HG03280 (cell line): ENCODE results near the gene LILRB1.
"Not testable (repeated sequence)": the region's sequence is repeated elsewhere in the genome, so short reads cannot be mapped to it uniquely, and the experiment has no call there.

Experiments
- ATAC-seq: cut with Tn5 transposase; IDR thresholded peaks from one replicate; pipeline ENCODE4 v1.9.1; 2021; ENCODE audit warnings: mild to moderate bottlenecking, moderate library complexity; ENCODE audit not compliant: unreplicated experiment

The LILRB1 gene

DNA sequence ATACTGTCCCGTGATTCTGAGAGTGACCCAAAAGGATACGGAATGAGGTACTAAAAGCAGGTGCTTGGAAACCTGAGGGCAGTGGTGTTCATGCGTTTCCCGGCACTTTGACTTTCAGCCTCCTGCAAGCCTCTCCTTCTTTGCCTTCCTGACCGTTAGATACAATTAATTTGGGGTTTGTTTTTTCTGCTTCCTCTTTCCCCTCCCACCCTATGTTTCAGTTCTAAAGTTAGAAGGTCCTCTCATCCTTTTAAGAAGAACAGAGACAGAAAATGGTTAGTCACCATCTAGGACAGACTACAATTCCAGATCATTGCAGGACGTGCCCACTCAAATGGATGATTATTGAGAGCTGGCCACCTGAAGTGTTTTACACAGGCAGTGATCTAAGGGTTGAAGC, 30.7 kb downstream of the LILRB1 start:
- no peak for ATAC-seq

DNA sequence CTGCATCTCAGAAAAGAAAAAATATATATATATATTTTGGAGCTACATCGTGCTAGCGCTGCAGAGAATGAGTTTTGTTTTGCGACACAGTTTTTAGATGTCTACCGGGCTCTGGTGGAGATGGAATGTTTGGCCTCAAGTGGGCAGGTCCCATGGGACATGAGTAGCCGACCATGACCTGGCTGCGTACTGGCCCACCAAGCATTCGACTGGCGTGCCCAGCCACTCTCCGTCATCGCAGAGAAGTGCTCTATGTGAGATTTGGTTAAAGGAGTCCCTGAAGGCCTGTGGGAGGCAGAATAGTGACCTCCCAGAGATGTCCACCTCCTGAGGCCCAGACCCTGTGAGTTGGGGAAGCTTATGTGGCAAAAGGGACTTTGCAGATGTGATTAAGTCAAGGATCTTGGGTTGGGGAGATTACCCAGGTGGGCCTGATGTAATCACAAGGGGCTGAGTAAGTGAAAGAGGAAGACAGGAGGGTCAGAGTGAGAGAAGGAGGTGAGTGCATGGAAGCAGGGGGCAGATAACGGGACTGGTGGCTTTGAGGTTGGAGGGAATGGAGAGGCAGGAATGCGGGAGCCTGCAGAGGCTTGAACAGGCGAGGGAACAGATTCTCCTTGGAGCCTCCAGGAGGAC, 31.7 kb downstream of the LILRB1 start:
- no peak for ATAC-seq

DNA sequence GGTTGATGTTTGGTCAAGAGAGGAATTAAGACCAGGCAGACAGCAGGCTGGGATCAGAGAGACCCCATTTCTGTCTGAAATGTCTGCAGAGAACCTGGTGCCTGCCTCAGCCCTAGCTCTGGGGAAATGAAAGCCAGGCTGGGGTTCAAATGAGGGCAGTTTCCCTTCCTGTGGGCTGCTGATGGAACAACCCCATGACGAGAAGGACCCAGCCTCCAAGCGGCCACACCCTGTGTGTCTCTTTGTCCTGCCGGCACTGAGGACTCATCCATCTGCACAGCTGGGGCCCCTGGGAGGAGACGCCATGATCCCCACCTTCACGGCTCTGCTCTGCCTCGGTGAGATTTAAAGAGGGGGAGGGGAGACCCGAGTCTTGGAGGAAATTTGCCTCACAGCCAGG, 32.4 kb downstream of the LILRB1 start, which contains the start of gene LILRB4:
Gene LILRB4 (plus strand): TSS at position 256 of the 400 bp plus-strand sequence. CDS start 49 bp downstream, at position 305.
- no peak for ATAC-seq

DNA sequence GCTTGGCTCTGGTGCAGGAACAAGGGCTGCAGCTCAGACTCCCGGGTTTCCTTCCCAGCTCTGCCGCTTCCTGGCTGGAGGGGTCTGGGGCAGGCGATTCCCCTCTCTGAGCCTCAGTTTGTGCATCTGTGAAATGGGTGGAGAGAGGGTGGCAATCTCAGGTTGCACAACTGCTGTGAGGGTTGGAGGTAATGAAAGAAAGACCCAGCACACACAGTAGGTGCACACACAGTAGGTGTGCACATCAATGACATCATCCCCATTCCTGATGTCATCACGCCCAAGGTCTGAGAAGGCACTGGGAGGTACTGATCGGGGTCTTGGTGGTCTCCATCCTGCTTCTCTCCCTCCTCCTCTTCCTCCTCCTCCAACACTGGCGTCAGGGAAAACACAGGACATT, 35.2 kb downstream of the LILRB1 start:
- ATAC-seq = no peak

DNA sequence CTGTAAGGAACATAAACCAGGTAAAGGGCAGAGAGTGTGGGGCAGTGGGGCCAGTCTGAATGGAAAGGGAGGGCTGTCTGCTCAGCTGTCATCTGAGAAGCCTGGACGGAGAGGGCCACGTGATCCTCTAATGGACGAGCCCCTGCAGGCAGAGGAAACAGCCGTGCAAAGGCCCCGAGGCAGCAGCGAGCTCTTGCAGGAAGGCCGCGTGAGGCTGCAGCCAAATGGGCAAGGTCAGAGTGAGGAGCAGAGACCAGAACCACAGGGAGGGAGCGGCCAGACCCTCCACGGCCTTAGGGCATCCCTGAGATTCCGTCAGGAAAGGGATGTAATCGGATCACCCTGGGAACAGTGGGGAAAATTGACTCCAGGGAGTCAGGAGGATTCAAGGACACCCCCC, 36.9 kb downstream of the LILRB1 start:
- ATAC-seq = no peak

DNA sequence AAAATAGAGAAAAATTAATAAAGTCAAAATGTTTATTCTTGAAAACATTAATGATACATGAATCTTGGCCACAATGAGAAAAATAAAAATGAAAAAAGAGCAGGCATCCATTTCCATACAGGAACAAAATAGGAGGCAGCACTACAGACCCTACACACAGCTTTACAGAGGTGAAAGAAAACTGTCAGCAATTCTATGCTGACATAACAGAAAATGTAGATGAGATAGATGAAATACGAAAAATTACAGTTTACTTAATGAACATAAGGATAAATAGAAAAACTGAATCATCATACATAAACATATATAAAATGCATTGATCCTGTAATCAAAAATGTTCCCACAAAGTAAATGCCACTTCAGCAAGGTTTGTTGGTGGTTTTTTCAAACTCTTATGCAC, 38.1 kb downstream of the LILRB1 start:
- no peak for ATAC-seq

DNA sequence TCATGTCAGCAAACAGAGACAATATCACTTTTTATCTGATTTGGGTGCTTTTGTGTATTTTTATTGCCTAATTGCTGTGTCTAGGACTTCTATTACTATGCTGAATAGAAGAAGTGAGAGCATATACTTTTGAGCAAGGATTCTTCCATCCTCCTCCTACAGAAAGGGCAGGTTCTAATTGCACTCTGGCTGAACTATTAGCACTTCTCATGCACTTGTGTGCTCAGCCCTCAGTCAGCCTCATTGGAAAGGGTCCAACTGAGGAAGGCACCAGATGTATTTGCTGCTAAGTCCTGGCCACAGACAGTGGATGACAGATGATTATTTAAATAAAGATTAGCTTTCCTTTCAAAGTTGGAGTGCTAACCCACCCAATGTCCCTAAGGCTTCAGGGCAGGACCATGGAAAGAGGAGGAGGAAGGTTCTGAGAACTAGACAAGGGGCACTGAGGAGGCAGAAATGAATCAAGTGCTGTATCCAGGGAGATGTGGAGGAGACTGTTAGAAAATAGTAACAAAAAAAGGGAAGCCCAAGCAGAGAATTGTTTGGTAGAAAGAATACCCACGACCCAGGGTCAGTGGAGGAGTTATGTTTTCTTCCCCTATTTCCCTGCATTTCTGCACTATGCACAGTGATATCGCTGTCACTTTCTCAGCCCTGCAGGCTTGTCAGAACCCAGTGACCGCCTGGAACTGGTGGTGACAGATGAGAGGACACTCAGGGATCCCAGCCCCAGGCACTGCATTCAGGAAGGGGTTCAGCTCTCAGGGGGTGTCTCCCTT, 40.5 kb downstream of the LILRB1 start:
- ATAC-seq = no peak

DNA sequence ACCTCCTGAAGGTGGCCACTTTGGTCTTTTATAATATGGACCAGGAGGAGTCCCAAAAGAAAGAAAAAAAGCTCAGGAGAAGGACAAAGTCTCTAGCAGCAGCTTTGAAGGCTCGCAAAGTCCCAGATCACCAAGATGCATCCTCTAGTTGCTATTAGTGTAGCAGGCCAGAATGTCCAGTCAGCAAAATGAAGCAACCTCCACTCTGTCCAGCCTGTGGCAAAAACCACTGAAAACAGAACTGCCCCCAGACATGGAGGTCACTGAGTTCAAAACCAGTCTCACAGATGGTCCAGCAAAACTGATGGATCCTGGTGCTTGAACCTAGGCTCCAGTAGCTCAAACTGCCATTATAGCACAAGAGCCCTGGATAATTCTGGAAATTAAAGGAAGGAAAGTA, 42.9 kb downstream of the LILRB1 start:
- no peak for ATAC-seq

DNA sequence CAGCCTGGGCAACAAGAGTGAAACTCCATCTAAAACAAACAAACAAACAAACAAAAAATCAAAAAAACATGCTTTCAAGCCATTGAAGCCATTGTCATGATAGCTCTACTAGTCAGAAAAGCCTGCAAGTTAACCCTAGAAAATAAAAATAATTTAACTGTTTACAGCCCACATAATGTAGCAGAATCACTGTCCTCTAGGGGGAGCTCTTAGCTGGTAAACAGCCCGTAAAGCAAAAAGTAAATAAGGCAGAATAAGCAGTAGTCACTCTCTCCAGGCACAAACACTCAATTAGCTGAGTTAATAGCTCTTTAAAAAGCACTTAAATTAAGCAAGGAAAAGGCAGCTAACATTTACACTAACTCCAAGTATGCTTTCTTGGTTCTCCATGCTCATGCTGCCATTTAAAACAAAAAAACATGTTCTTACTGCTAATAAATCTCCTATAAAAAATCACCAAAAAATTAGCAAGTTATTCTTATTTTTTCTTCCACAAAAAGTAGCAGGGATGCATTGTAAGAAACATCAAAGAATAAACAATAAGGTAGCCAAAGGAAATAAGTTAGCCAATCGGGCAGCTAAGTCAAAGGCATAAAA, 43.8 kb downstream of the LILRB1 start:
- no peak for ATAC-seq

DNA sequence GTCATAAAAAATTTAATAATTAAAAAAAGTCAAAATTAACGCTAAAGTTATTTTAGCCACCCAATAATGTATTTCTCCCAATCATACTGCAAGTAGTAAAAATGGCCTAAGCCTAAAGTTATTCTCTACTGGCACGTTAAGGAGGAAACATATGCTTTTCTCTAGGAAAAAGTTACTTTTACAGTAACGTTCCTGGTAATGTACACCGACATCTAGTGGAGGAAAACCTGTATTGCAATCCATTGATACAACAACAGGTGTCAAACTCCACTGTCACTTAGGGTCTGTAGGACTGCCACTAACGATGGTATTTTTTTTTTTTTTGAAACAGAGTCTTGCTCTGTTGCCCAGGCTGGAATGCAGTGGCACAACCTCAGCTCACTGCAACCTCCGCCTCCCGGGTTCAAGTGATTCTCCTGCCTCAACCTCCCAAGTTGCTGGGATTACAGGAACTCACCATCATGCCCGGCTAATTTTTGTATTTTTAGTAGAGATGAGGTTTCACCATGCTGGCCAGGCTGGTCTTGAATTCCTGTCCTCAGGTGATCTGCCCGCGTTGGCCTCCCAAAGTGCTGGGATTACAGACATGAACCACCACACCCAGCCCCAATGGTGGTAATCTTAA, 46.0 kb downstream of the LILRB1 start:
- ATAC-seq = not testable (repeated sequence)

DNA sequence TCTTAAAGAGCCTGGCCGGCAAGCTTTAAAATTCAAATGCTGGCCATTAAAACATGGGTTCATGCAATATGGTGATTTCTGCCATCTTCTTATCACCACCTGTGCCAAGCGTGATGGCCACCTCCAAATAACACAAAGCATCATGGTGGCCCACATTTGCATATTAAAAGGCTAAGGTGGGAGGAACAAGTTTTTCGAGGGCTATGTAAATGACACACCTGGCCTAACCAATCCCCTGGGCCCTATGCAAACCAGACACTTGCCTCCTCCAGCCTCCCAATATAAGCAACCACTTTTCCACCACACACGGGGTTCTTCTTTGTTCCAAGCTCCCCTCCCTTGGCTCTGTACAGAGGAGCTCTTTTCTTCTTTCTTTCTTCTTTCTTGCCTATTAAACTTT, 46.9 kb downstream of the LILRB1 start:
- no peak for ATAC-seq

DNA sequence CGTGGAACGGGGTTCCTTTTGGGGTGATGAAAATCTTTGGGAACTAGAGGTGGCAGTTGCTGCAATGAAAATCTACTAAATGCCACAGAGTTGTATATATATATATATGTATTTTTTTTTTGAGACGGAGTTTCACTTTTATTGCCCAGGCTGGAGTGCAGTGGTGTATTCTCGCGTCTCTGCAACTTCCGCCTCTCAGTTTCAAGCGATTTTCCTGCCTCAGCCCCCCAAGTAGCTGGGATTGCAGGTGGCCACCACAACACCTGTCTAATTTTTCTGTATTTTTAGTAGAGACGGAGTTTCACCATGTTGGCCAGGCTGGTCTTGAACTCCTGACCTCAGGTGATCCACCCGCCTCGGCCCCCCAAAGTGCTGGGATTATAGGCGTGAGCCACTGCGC, 51.3 kb downstream of the LILRB1 start:
- ATAC-seq = not testable (repeated sequence)

DNA sequence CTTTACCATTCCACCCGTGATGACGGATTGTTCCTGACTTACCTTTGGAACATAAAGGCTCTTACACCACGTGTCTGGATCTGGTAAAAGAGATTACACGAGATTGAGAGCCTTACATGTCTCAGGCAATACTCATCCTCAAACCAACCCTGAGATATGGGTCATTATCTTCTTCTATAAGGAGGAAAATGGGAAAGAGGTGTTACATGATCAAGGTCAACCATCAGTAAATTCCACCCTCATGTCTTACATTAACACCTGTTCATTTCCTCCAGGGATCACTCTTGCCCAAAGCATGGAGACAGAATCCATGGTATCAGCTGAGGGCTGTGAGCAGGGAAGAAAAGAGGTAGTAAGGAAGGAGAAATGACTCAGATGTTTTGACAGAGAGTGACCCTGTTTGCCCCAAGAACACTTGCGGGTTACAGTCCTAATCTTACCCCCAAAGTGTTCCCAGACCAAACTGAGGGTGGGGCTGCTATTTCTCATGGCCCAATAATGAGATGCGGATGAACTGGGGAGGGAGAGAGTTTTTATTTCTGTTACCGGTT, 52.1 kb downstream of the LILRB1 start:
- ATAC-seq = no peak

DNA sequence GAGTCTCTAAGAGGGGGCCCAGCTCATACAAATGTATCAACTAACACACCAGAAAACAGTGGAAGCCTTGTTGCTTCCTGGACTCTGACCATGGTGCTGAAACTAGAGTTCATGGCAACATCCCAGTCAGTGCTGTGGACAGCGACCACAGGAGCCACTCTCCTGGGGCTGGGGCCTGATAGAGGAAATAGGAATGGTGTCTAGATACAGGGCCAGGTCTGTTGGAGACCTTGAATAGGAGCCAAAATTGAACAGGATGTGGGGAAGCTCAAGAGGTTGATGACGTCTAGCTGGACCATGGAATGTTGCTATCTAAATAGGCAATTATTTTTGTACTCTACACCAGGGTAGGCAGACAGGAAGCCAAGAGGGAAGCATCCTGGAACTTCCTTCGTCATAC, 54.2 kb downstream of the LILRB1 start:
- no peak for ATAC-seq
